H1 (cell line): ENCODE data around the gene MRPL33. TPM values are rescaled to one million over a fixed set of nuclear protein-coding genes. Genes with fewer than 3 reads are reported as not detected.

Source experiments
- CTCF ChIA-PET: fragments of 300-600 bp; sonication (Branson Sonifier 250); formaldehyde crosslinking; loops from one replicate; lab custom pipeline; 2021; ENCODE audit not compliant: partially characterized antibody; lab: Charles Lee
- POLR2A ChIA-PET: fragments of 300-600 bp; sonication (Branson Sonifier 250); formaldehyde crosslinking; loops from one replicate; lab custom pipeline; 2021; ENCODE audit warnings: inconsistent platforms; ENCODE audit not compliant: partially characterized antibody; lab: Charles Lee
- DNase-seq, 2 experiments: peaks; one replicate each; pipeline versions ENCODE4 v3.0.0 to v3.0.0-alpha.2; 2010 to 2022; ENCODE audit warnings: low spot score in 2 of 2, low read depth in 1 of 2, mixed read lengths in 1 of 2
- FAIRE-seq: peaks from 2 replicates; lab custom pipeline; 2011; peaks lifted over from hg19 to GRCh38; lab: Jason Lieb, UNC
- H2AFZ ChIP-seq: 2 replicates; pipeline ENCODE4 v1.8.1; 2012; ENCODE audit warnings: low read length, inconsistent platforms
- H2AK5ac ChIP-seq: 2 replicates; pipeline ENCODE4 v1.6.1; 2013; ENCODE audit warnings: low read depth, low read length
- H2BK120ac ChIP-seq: replicated peaks from 2 replicates; pipeline ENCODE3; 2013; ENCODE audit warnings: low read depth, low read length, inconsistent platforms
- H2BK12ac ChIP-seq: 2 replicates; pipeline ENCODE4 v1.6.1; 2013; ENCODE audit warnings: low read depth, low read length
- H2BK15ac ChIP-seq: 2 replicates; pipeline ENCODE4 v1.6.1; 2013; ENCODE audit warnings: low read length
- H2BK20ac ChIP-seq: 2 replicates; pipeline ENCODE4 v1.6.1; 2013; ENCODE audit warnings: low read length
- H2BK5ac ChIP-seq: 2 replicates; pipeline ENCODE4 v1.6.1; 2013; ENCODE audit warnings: low read depth, low read length
- H3K14ac ChIP-seq: 2 replicates; pipeline ENCODE4 v1.6.1; 2013; ENCODE audit warnings: inconsistent platforms; ENCODE audit not compliant: insufficient read length
- H3K18ac ChIP-seq: 2 replicates; pipeline ENCODE4 v1.6.1; 2013; ENCODE audit warnings: low read length; ENCODE audit errors: extremely low read depth
- H3K23ac ChIP-seq: 2 replicates; pipeline ENCODE4 v1.6.1; 2013; ENCODE audit warnings: inconsistent platforms; ENCODE audit not compliant: insufficient read length
- H3K23me2 ChIP-seq: 2 replicates; pipeline ENCODE4 v1.6.1; 2013; ENCODE audit warnings: low read depth, low read length
- H3K27ac ChIP-seq: 2 replicates; pipeline ENCODE4 v1.6.1; 2011; ENCODE audit warnings: low read depth, low read length, inconsistent platforms
- H3K27me3 ChIP-seq, 4 experiments: replicated peaks in 1 of 4; 1 replicate in 1 of 4; 2 replicates in 3 of 4; pipeline versions ENCODE4 v1.6.1 to v1.8.1; 2011 to 2013; ENCODE audit warnings: low read length in 3 of 4, mild to moderate bottlenecking in 3 of 4, inconsistent platforms in 2 of 4, mixed read lengths in 2 of 4, moderate library complexity in 1 of 4; ENCODE audit not compliant: control insufficient read depth in 3 of 4, insufficient read depth in 3 of 4; ENCODE audit errors: extremely low read depth in 1 of 4
- H3K36me3 ChIP-seq, 4 experiments: 2 replicates each; pipeline versions ENCODE4 v1.6.1 to v1.8.1; 2011 to 2013; ENCODE audit warnings: mild to moderate bottlenecking in 4 of 4, low read length in 3 of 4, moderate library complexity in 2 of 4, control low read depth in 1 of 4, inconsistent platforms in 1 of 4; ENCODE audit not compliant: insufficient read depth in 4 of 4, control insufficient read depth in 2 of 4
- H3K4ac ChIP-seq: replicated peaks from 2 replicates; pipeline ENCODE3; 2013; ENCODE audit warnings: low read length, low read depth, mixed read lengths, inconsistent platforms; ENCODE audit not compliant: insufficient read length
- H3K4me1 ChIP-seq, 4 experiments: replicated peaks in 1 of 4; 1 replicate in 1 of 4; 2 replicates in 3 of 4; pipeline versions ENCODE4 v1.6.1 to v1.8.1; 2011 to 2013; ENCODE audit warnings: low read length in 3 of 4, inconsistent platforms in 2 of 4, mixed read lengths in 1 of 4; ENCODE audit not compliant: insufficient read depth in 4 of 4, control insufficient read depth in 3 of 4
- H3K4me2 ChIP-seq, 2 experiments: 2 replicates each; pipeline versions ENCODE4 v1.6.1 to v1.8.1; 2011 to 2013; ENCODE audit warnings: low read depth in 2 of 2, low read length in 2 of 2, control low read depth in 1 of 2, inconsistent platforms in 1 of 2, mild to moderate bottlenecking in 1 of 2; ENCODE audit not compliant: insufficient read depth in 1 of 2
- H3K4me3 ChIP-seq, 4 experiments: fragments of 200-600, 300-600 bp in 1 of 4; sonication (generic), shearing (Covaris generic), sonication (Bioruptor Twin) in 1 of 4; 2 replicates each; pipeline versions ENCODE4 v1.5.1 to v1.8.1; 2011 to 2016; ENCODE audit warnings: low read length in 4 of 4, low read depth in 3 of 4, control low read depth in 2 of 4, inconsistent platforms in 2 of 4, mild to moderate bottlenecking in 2 of 4, mixed read lengths in 1 of 4, moderate library complexity in 1 of 4; ENCODE audit not compliant: insufficient read depth in 2 of 4; ENCODE audit errors: extremely low read depth in 1 of 4
- H3K56ac ChIP-seq: replicated peaks from 2 replicates; pipeline ENCODE3; 2013; ENCODE audit warnings: low read depth, mild to moderate bottlenecking, mixed read lengths, low read length, inconsistent platforms; ENCODE audit not compliant: insufficient read length
- H3K79me1 ChIP-seq: 2 replicates; pipeline ENCODE4 v1.6.1; 2013; ENCODE audit warnings: low read depth, low read length, control low read depth
- H3K79me2 ChIP-seq, 2 experiments: 2 replicates each; pipeline versions ENCODE4 v1.6.1 to v1.8.1; 2012 to 2013; ENCODE audit warnings: low read length in 2 of 2, mild to moderate bottlenecking in 2 of 2, inconsistent platforms in 1 of 2; ENCODE audit not compliant: insufficient read depth in 2 of 2, control insufficient read depth in 1 of 2
- H3K9ac ChIP-seq, 4 experiments: replicated peaks in 1 of 4; 1 replicate in 1 of 4; 2 replicates in 3 of 4; pipeline versions ENCODE4 v1.6.1 to v1.8.1; 2011 to 2013; ENCODE audit warnings: low read depth in 3 of 4, low read length in 3 of 4, control low read depth in 2 of 4, mild to moderate bottlenecking in 2 of 4, moderate library complexity in 2 of 4, inconsistent platforms in 1 of 4; ENCODE audit errors: extremely low read depth in 1 of 4
- H3K9me3 ChIP-seq, 2 experiments: 2 replicates each; pipeline versions ENCODE4 v1.6.1 to v1.8.1; 2012 to 2013; ENCODE audit warnings: mild to moderate bottlenecking in 2 of 2, moderate library complexity in 2 of 2, control low read depth in 1 of 2, inconsistent platforms in 1 of 2, low read depth in 1 of 2, low read length in 1 of 2, mixed read lengths in 1 of 2; ENCODE audit not compliant: insufficient read depth in 2 of 2
- H4K20me1 ChIP-seq, 2 experiments: replicated peaks in 1 of 2; 2 replicates each; pipeline versions ENCODE3 to v1.8.1; 2011 to 2013; ENCODE audit warnings: inconsistent platforms in 2 of 2, low read length in 2 of 2, mild to moderate bottlenecking in 1 of 2; ENCODE audit not compliant: insufficient read depth in 2 of 2, control insufficient read depth in 1 of 2
- H4K5ac ChIP-seq: 2 replicates; pipeline ENCODE4 v1.6.1; 2013; ENCODE audit warnings: low read length, low read depth, mixed read lengths, inconsistent platforms; ENCODE audit not compliant: insufficient read length
- H4K8ac ChIP-seq: 2 replicates; pipeline ENCODE4 v1.8.0; 2013; ENCODE audit warnings: mild to moderate bottlenecking, moderate library complexity, low read length, inconsistent platforms; ENCODE audit not compliant: insufficient read depth; ENCODE audit errors: extremely low read depth
- H4K91ac ChIP-seq: replicated peaks from 2 replicates; pipeline ENCODE3; 2013; ENCODE audit warnings: low read length, mixed read lengths, inconsistent platforms; ENCODE audit not compliant: insufficient read length
- CBX8 ChIP-seq: fragments of 300-800, 300-1000 bp; sonication (generic); IDR thresholded peaks from 2 replicates; pipeline ENCODE4 v1.7.1; 2016; ENCODE audit warnings: low read depth, low read length, borderline replicate concordance
- EZH2 ChIP-seq: fragments of 200-600 bp; sonication (generic); IDR thresholded peaks from 2 replicates; pipeline ENCODE4 v1.7.1; 2012; ENCODE audit warnings: low read depth, mild to moderate bottlenecking, moderate library complexity, low read length, inconsistent platforms; ENCODE audit not compliant: severe bottlenecking
- KDM4A ChIP-seq: IDR thresholded peaks from one replicate; pipeline ENCODE4 v1.7.1; 2012; ENCODE audit warnings: low read depth, mild to moderate bottlenecking, moderate library complexity, low read length, inconsistent platforms; ENCODE audit not compliant: severe bottlenecking
- PHF8 ChIP-seq: fragments of 200-600 bp; sonication (generic); conservative IDR thresholded peaks from 2 replicates; pipeline ENCODE4 v1.7.1; 2012; ENCODE audit warnings: low read depth, mild to moderate bottlenecking, inconsistent platforms, low read length, moderate library complexity
- SAP30 ChIP-seq: fragments of 300-600 bp; sonication (generic); IDR thresholded peaks from 2 replicates; pipeline ENCODE4 v1.7.1; 2012; ENCODE audit warnings: low read length, moderate library complexity, mild to moderate bottlenecking, inconsistent platforms; ENCODE audit not compliant: insufficient read depth, insufficient replicate concordance
- SRF ChIP-seq: IDR thresholded peaks from 2 replicates; pipeline ENCODE4 v1.6.1; 2011; ENCODE audit warnings: mild to moderate bottlenecking, low read depth, low read length, moderate library complexity
- WGBS, 2 experiments: shearing (Covaris generic) in 1 of 2; methylation state at CpG; one replicate each; pipeline versions ENCODE4 v1.1.6 to v1.1.7; 2013 to 2015; ENCODE audit warnings: low lambda C conversion rate in 2 of 2, mixed read lengths in 2 of 2, inconsistent platforms in 1 of 2, low coverage in 1 of 2, missing lambda C conversion rate in 1 of 2; ENCODE audit not compliant: insufficient replicate concordance in 2 of 2, insufficient coverage in 1 of 2, insufficient read length in 1 of 2; ENCODE audit errors: extremely low coverage in 1 of 2, missing lambda C conversion rate in 1 of 2; 5-methylcytosine and 5-hydroxymethylcytosine counted together
- polyA plus RNA-seq, 7 experiments: library from polyadenylated mRNA; depleted of rRNA in 3 of 7; stranded (reverse) in 5 of 7; unstranded in 2 of 7; fragments of >200 nt in 5 of 7; fragments of 200-250 nt in 2 of 7; gene quantifications; 1 replicate in 5 of 7; 2 replicates in 1 of 7; 4 replicates in 1 of 7; pipeline versions ENCODE4 v1.2.1 to v1.2.3, GENCODE V29; 2011 to 2013; ENCODE audit warnings: missing spikeins in 2 of 7, mixed read lengths in 2 of 7
- total RNA-seq: library from RNA; stranded (reverse); fragmentation: NEBNext Ultra II Directional; extraction: Animal tissue kit (Norgen Biotek cat#: 25700); gene quantifications from 2 replicates; pipeline ENCODE4 v1.2.1, GENCODE V29; 2021

MRPL33 gene
- total and polyA plus RNA-seq, 2 of the 8 experiments (the other 6 are each of a cell fraction or from before 2014, with no cell fraction given): 24.3 to 62.9 TPM

DNA sequence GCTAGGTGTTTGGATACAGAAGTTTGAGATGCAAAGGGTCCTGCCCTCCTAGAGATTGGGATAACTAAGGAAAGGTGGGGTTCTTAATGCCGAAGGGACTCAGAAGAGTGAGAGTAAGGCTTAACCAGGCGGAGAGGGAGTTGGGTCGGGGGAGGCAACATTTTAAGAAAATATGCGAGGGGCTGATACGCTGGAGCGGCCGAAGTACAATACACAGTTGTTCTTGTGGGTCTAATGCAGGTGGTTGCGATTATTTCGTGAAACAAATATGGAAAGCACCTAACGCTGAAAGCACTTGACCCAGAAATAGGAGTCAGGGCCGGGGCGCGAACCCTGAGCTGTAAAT, 344 bp upstream of the MRPL33 start:
- Histone ChIP-seq H3K27ac (no peak overlapping the region), H3K18ac (no peak overlapping the region), H4K5ac (peak overlapping the region; percentile 65), H3K9me3 (no peaks in the 10 kb centered on the region), H2AFZ (peak overlapping the region; percentile 89), H3K27me3 (no peaks in the 10 kb centered on the region), H2BK20ac (no peak overlapping the region), H3K4ac (peak overlapping the region; percentile 75), H3K4me2 (peak overlapping the region; percentile 65 to 93), H3K9ac (peak overlapping the region in 3 of 4 experiments; percentile 40 to 71 (median 50); a peak in 4 of 7 replicates), H3K4me1 (no peaks in the 10 kb centered on the region; a peak in 2 of 7 replicates), H3K79me2 (peaks cover 10 to 41% of the 10 kb centered on the region in 2 experiments), H3K14ac (no peak overlapping the region), H4K20me1 (peaks cover 0 to 3% of the 10 kb centered on the region in 2 experiments), H3K4me3 (peak overlapping the region; percentile 60 to 97 (median 88)), H2AK5ac (no peak overlapping the region), H4K8ac (peak overlapping the region; percentile 90), H2BK120ac (no peak overlapping the region), H2BK12ac (no peak overlapping the region), H3K79me1 (peaks cover 9% of the 10 kb centered on the region), H3K23ac (no peak overlapping the region), H4K91ac (peak overlapping the region; percentile 68), H2BK15ac (peak overlapping the region; percentile 5; the same call in 1 of the 2 replicates), H3K23me2 (peaks cover 3% of the 10 kb centered on the region), H2BK5ac (0 out of 2 replicates have a peak overlapping the region, but pooled peaks have one; percentile 94), H3K56ac (peak overlapping the region; percentile 24), H3K36me3 (peaks cover 0 to 12% (median 3%) of the 10 kb centered on the region in 4 experiments; a peak in 3 of 8 replicates)
- no peak for DNase-seq
- POLR2A ChIA-PET: interaction anchor here (0.7 to 2.8 kb wide), 5 partner anchors 9 to 178 kb away, joined by 3 to 14 read pairs (median 5); no protein-coding TSS in a partner anchor
- CTCF ChIA-PET: interaction anchor here (1.4 to 1.5 kb wide), 2 partner anchors 682 to 720 kb away, joined by 3 to 4 read pairs; no protein-coding TSS in a partner anchor
- FAIRE-seq: no peak
- 21% methylated on average over 13 of the region's 13 CpGs; no CpG with 5 or more reads in 1 of the 2 experiments for WGBS, 2 experiments
- TF ChIP-seq KDM4A (no peak), SRF (no peak), CBX8 (no peak), PHF8 (no peak), SAP30 (peak; percentile 10), EZH2 (no peak)
